Endothelial cell of umbilical vein (primary cell): ENCODE results near the gene DNAJB8.

ENCODE experiments used
- CTCF ChIP-seq, 2 donors: IDR thresholded peaks; 1 replicate in 1 of 2; 2 replicates in 1 of 2; pipeline ENCODE4 v1.5.1; 2011; ENCODE audit warnings: low read length in 2 of 2, mild to moderate bottlenecking in 2 of 2, moderate library complexity in 2 of 2, control low read depth in 1 of 2, inconsistent platforms in 1 of 2, low read depth in 1 of 2; ENCODE audit not compliant: insufficient read depth in 1 of 2; ENCODE audit errors: extremely low read depth in 1 of 2
- POLR2A ChIP-seq: IDR thresholded peaks from 2 replicates; pipeline ENCODE4 v1.6.1; 2012; ENCODE audit warnings: low read depth, mild to moderate bottlenecking, control low read depth, low read length
- POLR2AphosphoS5 ChIP-seq: IDR thresholded peaks from 2 replicates; pipeline ENCODE4 v1.6.1; 2012; ENCODE audit warnings: low read depth, mild to moderate bottlenecking, control low read depth, low read length, moderate library complexity; ENCODE audit not compliant: insufficient read depth

GRCh38 chr3:128427175-128427857, 39.4 kb downstream of the DNAJB8 start:
- TF ChIP-seq CTCF (IDR thresholded peaks at IDR 0.05; ENCODE audit: extremely low read depth in 1 of 2, insufficient read depth in 1 of 2, low read depth in 1 of 2, low read length in 2 of 2) (no peak), POLR2AphosphoS5 (no peak), POLR2A (no peak)
